Neural progenitor cell (in vitro differentiated cells): ENCODE measurements around the gene EPHA3. TPM values are rescaled to one million over a fixed set of nuclear protein-coding genes. Genes with fewer than 3 reads are reported as not detected.

Experiments used
- DNase-seq: peaks from one replicate; pipeline ENCODE4 v3.0.0-alpha.2; 2016; ENCODE audit warnings: low spot score
- H2AFZ ChIP-seq: fragments of 200-600 bp; sonication (generic); replicated peaks from 2 replicates; pipeline ENCODE4 v1.6.1; 2016; ENCODE audit warnings: antibody characterized with exemption
- H3F3A ChIP-seq: fragments of 200-600 bp; sonication (generic); 2 replicates; pipeline ENCODE4 v1.6.1; 2016; ENCODE audit warnings: antibody characterized with exemption, low read depth
- H3K27ac ChIP-seq: fragments of 200-600 bp; sonication (generic); 2 replicates; pipeline ENCODE4 v1.5.1; 2016; ENCODE audit warnings: mild to moderate bottlenecking
- H3K27me3 ChIP-seq: fragments of 200-600 bp; sonication (generic); 2 replicates; pipeline ENCODE4 v1.6.1; 2016; ENCODE audit warnings: mild to moderate bottlenecking, moderate library complexity
- H3K36me3 ChIP-seq: fragments of 200-600 bp; sonication (generic); 2 replicates; pipeline ENCODE4 v1.5.1; 2016
- H3K4me1 ChIP-seq: fragments of 200-600 bp; sonication (generic); 2 replicates; pipeline ENCODE4 v1.6.1; 2016; ENCODE audit warnings: mixed run types
- H3K4me2 ChIP-seq: fragments of 200-600 bp; sonication (generic); 2 replicates; pipeline ENCODE4 v1.6.1; 2016
- H3K4me3 ChIP-seq: fragments of 200-600 bp; sonication (generic); 2 replicates; pipeline ENCODE4 v1.5.1; 2016
- H3K79me2 ChIP-seq: fragments of 200-600 bp; sonication (generic); 2 replicates; pipeline ENCODE4 v1.6.1; 2016; ENCODE audit warnings: low read depth
- H3K9ac ChIP-seq: fragments of 200-600 bp; sonication (generic); 2 replicates; pipeline ENCODE4 v1.6.1; 2016
- H3K9me3 ChIP-seq: fragments of 200-600 bp; sonication (generic); 2 replicates; pipeline ENCODE4 v1.5.1; 2016; ENCODE audit warnings: low read depth
- H4K20me1 ChIP-seq: fragments of 200-600 bp; sonication (generic); 2 replicates; pipeline ENCODE4 v1.6.1; 2016; ENCODE audit warnings: low read depth
- H3K27ac Mint-ChIP-seq: 3 replicates; pipeline ENCODE4 v1.8.0; 2021; ENCODE audit warnings: mixed read lengths
- H3K27me3 Mint-ChIP-seq: 2 replicates; pipeline ENCODE4 v1.8.0; 2022; ENCODE audit warnings: low read depth, mild to moderate bottlenecking, inconsistent platforms, moderate library complexity, mixed read lengths; ENCODE audit not compliant: insufficient read depth
- H3K36me3 Mint-ChIP-seq: 3 replicates; pipeline ENCODE4 v1.8.0; 2021; ENCODE audit warnings: mixed read lengths
- H3K4me1 Mint-ChIP-seq: 3 replicates; pipeline ENCODE4 v1.8.0; 2021; ENCODE audit warnings: mixed read lengths
- H3K4me3 Mint-ChIP-seq: 3 replicates; pipeline ENCODE4 v1.8.0; 2021; ENCODE audit warnings: mild to moderate bottlenecking, moderate library complexity, mixed read lengths
- H3K9me3 Mint-ChIP-seq: 3 replicates; pipeline ENCODE4 v1.8.0; 2020; ENCODE audit warnings: mixed read lengths
- CTCF ChIP-seq: fragments of 200-600 bp; sonication (generic); IDR thresholded peaks from 2 replicates; pipeline ENCODE4 v1.5.1; 2017; ENCODE audit warnings: antibody characterized with exemption, mild to moderate bottlenecking
- EZH2 ChIP-seq: fragments of 200-600 bp; sonication (generic); IDR thresholded peaks from 2 replicates; pipeline ENCODE4 v1.6.1; 2017; ENCODE audit warnings: antibody characterized with exemption, mild to moderate bottlenecking, moderate library complexity
- EZH2phosphoT487 ChIP-seq: fragments of 200-600 bp; sonication (generic); IDR thresholded peaks from 2 replicates; pipeline ENCODE4 v1.6.1; 2017; ENCODE audit warnings: antibody characterized with exemption
- total RNA-seq: library from RNA; depleted of rRNA; stranded (reverse); fragments of >200 nt; gene quantifications from 2 replicates; pipeline ENCODE4 v1.2.3, GENCODE V29; 2015; ENCODE audit warnings: low replicate concordance

EPHA3 gene
- total RNA-seq, 1 donor from 2014 or later, result 0.36 TPM

GRCh38 chr3:89260721-89261120, 153.3 kb downstream of the EPHA3 start:
- Histone ChIP-seq H3K36me3 (no peaks in the 10 kb centered on the region), H3K4me2 (no peak overlapping the region), H3F3A (no peaks in the 10 kb centered on the region), H2AFZ (peak overlapping the region; percentile 78), H4K20me1 (no peaks in the 10 kb centered on the region), H3K9me3 (no peaks in the 10 kb centered on the region), H3K9ac (no peak overlapping the region), H3K4me1 (peaks cover 17% of the 10 kb centered on the region), H3K4me3 (no peak overlapping the region), H3K27me3 (no peaks in the 10 kb centered on the region), H3K27ac (no peak overlapping the region), H3K79me2 (no peaks in the 10 kb centered on the region)
- Mint-ChIP-seq H3K4me1 (peaks cover 37% of the 10 kb centered on the region), H3K4me3 (no peak overlapping the region), H3K27ac (peak overlapping the region; percentile 25), H3K36me3 (peaks cover 7% of the 10 kb centered on the region), H3K27me3 (no peaks in the 10 kb centered on the region), H3K9me3 (peaks cover 3% of the 10 kb centered on the region)
- peak; percentile 9 for DNase-seq
- TF ChIP-seq EZH2 (no peak), CTCF (no peak), EZH2phosphoT487 (no peak)

- no peak overlapping the region for H3K9ac ChIP-seq
- Mint-ChIP-seq H3K4me1 (peaks cover 40% of the 10 kb centered on the region), H3K36me3 (peaks cover 7% of the 10 kb centered on the region), H3K4me3 (no peak overlapping the region), H3K27me3 (no peaks in the 10 kb centered on the region), H3K27ac (no peak overlapping the region), H3K9me3 (peaks cover 3% of the 10 kb centered on the region)
- no peaks in the 10 kb centered on the region for H4K20me1 ChIP-seq
- H3K9me3 ChIP-seq, result no peaks in the 10 kb centered on the region
- no peak for TF ChIP-seq EZH2phosphoT487
- no peak overlapping the region for H3K4me2 ChIP-seq
- H3K36me3 ChIP-seq, result no peaks in the 10 kb centered on the region
- H3F3A ChIP-seq, result no peaks in the 10 kb centered on the region
- peaks cover 17% of the 10 kb centered on the region for H3K4me1 ChIP-seq
- H3K27ac ChIP-seq, result no peak overlapping the region
- no peaks in the 10 kb centered on the region for H3K79me2 ChIP-seq
- DNase-seq, result no peak
- H2AFZ ChIP-seq, result no peak overlapping the region
- H3K4me3 ChIP-seq, result no peak overlapping the region
- H3K27me3 ChIP-seq, result no peaks in the 10 kb centered on the region
Observed at GRCh38 chr3:89261673-89262072, 154.3 kb downstream of the EPHA3 start.

GRCh38 chr3:89262309-89262929, 155.0 kb downstream of the EPHA3 start:
- Mint-ChIP-seq H3K27me3 (no peaks in the 10 kb centered on the region), H3K4me1 (peaks cover 46% of the 10 kb centered on the region), H3K9me3 (peaks cover under 1% of the 10 kb centered on the region), H3K27ac (peak overlapping the region; percentile 76), H3K4me3 (no peak overlapping the region), H3K36me3 (peaks cover 2% of the 10 kb centered on the region)
- Histone ChIP-seq H3K27me3 (no peaks in the 10 kb centered on the region), H3K79me2 (no peaks in the 10 kb centered on the region), H3F3A (no peaks in the 10 kb centered on the region), H3K4me1 (peaks cover 19% of the 10 kb centered on the region), H3K4me2 (no peak overlapping the region), H3K36me3 (no peaks in the 10 kb centered on the region), H2AFZ (no peak overlapping the region), H3K9me3 (no peaks in the 10 kb centered on the region), H4K20me1 (no peaks in the 10 kb centered on the region), H3K4me3 (no peak overlapping the region), H3K27ac (no peak overlapping the region), H3K9ac (no peak overlapping the region)
- TF ChIP-seq EZH2phosphoT487, result no peak
- no peak for TF ChIP-seq EZH2
- no peak for TF ChIP-seq CTCF
- no peak for DNase-seq

GRCh38 chr3:89264037-89264560, 156.7 kb downstream of the EPHA3 start:
- peaks cover 24% of the 10 kb centered on the region for H3K4me1 ChIP-seq
- no peak overlapping the region for H3K27ac ChIP-seq
- no peak overlapping the region for H3K9ac ChIP-seq
- peak overlapping the region; percentile 64 for H2AFZ ChIP-seq
- no peaks in the 10 kb centered on the region for H3K9me3 ChIP-seq
- H3F3A ChIP-seq, result no peaks in the 10 kb centered on the region
- H4K20me1 ChIP-seq, result no peaks in the 10 kb centered on the region
- no peaks in the 10 kb centered on the region for H3K27me3 Mint-ChIP-seq
- no peak overlapping the region for H3K4me3 Mint-ChIP-seq
- DNase-seq, result peak; percentile 14
- H3K27me3 ChIP-seq, result no peaks in the 10 kb centered on the region
- no peaks in the 10 kb centered on the region for H3K79me2 ChIP-seq
- no peaks in the 10 kb centered on the region for H3K36me3 ChIP-seq
- H3K4me2 ChIP-seq, result no peak overlapping the region
- peak overlapping the region; percentile 97 for H3K27ac Mint-ChIP-seq
- H3K4me3 ChIP-seq, result no peak overlapping the region
- H3K9me3 Mint-ChIP-seq, result no peaks in the 10 kb centered on the region
- peaks cover 2% of the 10 kb centered on the region for H3K36me3 Mint-ChIP-seq
- H3K4me1 Mint-ChIP-seq, result peaks cover 55% of the 10 kb centered on the region
- no peak for TF ChIP-seq EZH2
- TF ChIP-seq CTCF, result no peak
- no peak for TF ChIP-seq EZH2phosphoT487
